Sigmoid colon (tissue), 3 donors: ENCODE data around the gene VIPR2.

ENCODE experiments used
- CTCF ChIP-seq, 4 experiments: fragments of 450-650 bp in 3 of 4; fragments of 200-600 bp in 1 of 4; IDR thresholded peaks; one replicate each; pipeline ENCODE4 v1.5.1; 2016 to 2019; ENCODE audit warnings: antibody characterized with exemption in 4 of 4, mild to moderate bottlenecking in 3 of 4, moderate library complexity in 2 of 4
- POLR2A ChIP-seq, 2 donors: fragments of 450-650 bp; IDR thresholded peaks; one replicate each; pipeline ENCODE4 v1.6.1; 2016; ENCODE audit warnings: antibody characterized with exemption in 2 of 2, mild to moderate bottlenecking in 2 of 2, moderate library complexity in 2 of 2

DNA sequence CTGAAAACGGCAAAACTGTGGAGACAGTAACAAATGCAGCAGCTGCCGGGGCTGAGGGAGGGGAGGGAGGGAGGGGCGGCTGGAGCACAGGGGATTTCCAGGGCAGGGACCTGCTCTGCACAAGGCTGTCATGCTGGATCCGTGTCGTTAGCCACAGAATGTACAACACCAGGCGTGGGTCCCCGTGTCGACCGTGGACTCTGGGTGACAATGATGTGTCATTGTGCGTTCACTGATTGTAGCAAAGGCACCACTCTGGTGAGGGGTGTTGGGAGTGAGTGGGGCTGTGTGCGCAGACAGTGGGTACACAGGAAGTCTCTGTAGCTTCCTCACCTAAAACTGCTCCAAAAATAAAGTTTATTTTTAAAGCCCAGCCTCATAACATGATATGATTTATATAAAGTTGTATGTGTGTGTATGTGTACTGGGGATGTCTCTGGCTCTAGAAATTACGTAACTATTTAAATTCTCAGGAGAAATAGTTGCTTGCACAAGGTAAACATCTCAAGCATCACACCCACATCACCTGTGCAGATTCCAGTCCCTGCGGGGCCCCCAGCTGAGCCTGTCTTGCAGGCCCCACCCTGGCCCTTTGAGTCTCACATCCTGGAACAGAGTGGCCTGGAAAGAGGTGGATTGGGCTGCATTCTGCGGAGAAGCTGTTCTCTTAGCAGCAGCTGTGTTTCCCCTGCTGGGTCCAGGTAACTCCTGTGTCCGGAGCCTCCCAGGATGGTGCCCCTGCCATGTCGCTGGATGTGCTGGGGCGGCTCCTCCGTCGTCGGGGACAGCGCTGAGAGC lies 152.6 kb downstream of the VIPR2 start:
- TF ChIP-seq POLR2A (IDR thresholded peaks at IDR 0.05) (no peak), CTCF (IDR thresholded peaks at IDR 0.05) (no peak)
